Inferior parietal cortex (tissue), 1 donor: ENCODE data around the gene EPHB1.

Experiments
- DNase-seq: peaks from one replicate; pipeline ENCODE4 v3.0.0-alpha.2; 2016; ENCODE audit errors: extremely low spot score

The EPHB1 gene

DNA sequence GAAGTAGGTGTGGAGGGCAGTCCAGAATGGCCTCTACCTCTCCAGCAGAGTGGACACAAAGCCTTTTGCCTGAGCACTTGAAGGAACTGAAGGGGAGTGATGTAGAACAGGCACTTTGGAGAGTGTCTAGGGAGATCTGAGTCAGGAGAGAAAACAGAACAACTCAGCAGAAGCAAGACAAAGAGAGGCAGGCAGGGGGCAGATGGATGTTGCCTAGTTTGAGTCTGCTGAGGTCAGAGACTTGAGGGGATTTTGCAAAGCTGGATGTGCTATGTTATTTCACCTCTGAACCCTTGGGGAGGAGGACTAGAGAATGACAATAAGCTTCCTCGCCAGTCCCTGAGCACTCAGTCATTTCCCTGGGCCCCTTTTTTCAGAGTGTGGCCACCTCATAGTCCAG is 366.4 kb downstream of the EPHB1 start:
- no peak for DNase-seq

GRCh38 chr3:135163701-135164100 is 368.6 kb downstream of the EPHB1 start:
- no peak for DNase-seq

DNA sequence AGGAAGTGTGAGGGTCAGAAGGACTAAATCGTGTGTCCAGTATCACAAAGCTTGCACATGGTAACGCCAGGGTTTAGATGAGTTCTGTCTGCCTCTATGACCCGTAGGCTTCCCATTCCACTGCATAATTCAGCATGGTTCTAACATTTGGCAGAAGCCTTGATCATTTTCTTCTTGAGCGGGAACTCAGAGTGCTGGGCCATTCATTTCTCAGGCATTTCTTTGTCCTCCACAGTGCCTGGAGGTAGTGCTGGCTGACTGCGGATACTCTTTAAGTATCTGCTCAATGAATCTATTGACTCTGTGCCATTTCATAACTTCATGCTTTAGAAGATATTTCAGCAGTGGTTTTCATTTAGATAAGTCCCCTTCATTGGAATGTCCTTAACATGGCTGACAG is 370.2 kb downstream of the EPHB1 start:
- DNase-seq: no peak

- no peak for DNase-seq
These were observed 371.3 kb downstream of the EPHB1 start for GRCh38 chr3:135166266-135166825.

- DNase-seq: no peak
These were observed 373.8 kb downstream of the EPHB1 start for GRCh38 chr3:135168822-135169221.

GRCh38 chr3:135169651-135170050 is 374.6 kb downstream of the EPHB1 start:
- no peak for DNase-seq

DNA sequence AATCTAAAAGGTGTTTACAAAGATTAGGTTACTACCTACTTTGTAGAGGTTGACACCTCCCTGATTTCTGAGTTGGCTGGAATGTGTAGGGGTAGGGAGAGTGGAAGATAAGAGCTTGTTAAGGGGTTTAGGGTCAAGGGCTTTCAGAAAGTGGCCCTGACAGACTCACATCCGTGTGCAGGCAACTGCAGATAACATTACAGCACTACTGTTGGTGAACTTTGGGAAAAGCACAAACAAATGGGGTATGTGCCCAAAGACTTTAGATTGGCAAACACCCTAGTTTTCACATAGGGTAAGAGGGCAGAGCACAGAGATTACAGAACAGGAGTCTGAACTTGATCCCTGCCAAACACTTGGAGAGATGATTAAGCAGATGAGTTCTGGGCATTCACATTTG is 375.7 kb downstream of the EPHB1 start:
- no peak for DNase-seq

GRCh38 chr3:135172191-135172869 is 377.3 kb downstream of the EPHB1 start:
- no peak for DNase-seq

GRCh38 chr3:135175728-135176277 is 380.7 kb downstream of the EPHB1 start:
- DNase-seq: peak; percentile 25

DNA sequence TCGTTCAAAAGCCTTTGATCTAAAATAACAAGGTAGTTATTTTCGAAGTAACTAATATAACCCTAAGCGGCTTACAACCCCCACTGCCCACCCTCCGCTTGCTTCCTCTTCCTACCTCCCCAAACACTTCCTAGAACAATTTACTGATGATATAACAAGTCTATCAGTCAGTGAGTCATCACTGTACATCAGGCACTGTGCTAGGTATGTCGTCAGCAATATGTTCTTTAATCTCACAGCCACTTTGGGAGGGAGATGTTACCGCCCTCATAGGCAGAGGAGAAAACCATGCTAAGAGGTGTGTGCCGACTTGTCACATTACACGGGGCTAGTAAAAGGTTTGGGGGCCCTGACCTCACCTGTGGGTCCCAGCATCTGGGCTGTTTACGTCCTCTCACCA is 381.8 kb downstream of the EPHB1 start:
- no peak for DNase-seq

- no peak for DNase-seq
These were observed 383.5 kb downstream of the EPHB1 start for GRCh38 chr3:135178566-135178965.

DNA sequence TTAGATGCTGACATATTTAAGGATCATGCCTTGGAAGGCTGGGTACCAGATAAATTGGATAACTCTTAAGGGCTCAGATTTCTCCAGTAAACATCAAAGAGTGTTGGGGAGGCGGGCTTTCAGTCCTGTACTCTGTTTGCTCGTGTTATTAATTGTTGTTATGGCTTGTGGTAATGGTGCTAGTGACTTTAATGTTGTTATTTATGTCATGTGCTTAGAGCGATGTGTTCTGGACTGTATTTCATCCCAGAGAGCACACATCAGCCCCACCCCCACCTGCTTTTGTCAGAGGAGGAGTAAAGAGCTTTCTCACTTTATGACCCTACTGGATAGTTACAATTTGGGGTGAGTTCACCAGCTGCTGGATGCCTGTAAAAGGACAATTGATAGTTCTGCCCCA is 386.3 kb downstream of the EPHB1 start:
- no peak for DNase-seq

- no peak for DNase-seq
These were observed 387.4 kb downstream of the EPHB1 start for GRCh38 chr3:135182364-135182998.

DNA sequence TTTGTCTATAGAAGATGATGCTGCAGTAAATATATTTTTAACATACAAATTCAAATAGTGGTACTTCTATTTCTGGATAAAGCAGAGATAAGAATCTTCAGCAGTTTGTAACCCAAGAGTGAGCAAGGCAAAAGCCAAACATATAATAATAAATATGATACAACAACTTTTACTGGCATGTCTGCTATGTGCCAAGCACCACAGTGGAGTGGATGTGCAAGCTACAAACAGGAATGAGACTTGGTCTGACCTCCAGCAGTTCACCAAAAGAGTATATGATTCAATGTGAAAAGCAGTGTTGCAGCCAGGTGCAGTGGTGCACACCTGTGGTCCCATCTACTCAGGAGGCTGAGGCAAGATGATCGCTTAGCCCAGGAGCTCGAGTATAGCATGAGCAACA is 395.6 kb downstream of the EPHB1 start:
- no peak for DNase-seq

GRCh38 chr3:135191708-135192107 is 396.6 kb downstream of the EPHB1 start:
- DNase-seq: no peak

GRCh38 chr3:135192929-135193328 is 397.9 kb downstream of the EPHB1 start:
- no peak for DNase-seq

DNA sequence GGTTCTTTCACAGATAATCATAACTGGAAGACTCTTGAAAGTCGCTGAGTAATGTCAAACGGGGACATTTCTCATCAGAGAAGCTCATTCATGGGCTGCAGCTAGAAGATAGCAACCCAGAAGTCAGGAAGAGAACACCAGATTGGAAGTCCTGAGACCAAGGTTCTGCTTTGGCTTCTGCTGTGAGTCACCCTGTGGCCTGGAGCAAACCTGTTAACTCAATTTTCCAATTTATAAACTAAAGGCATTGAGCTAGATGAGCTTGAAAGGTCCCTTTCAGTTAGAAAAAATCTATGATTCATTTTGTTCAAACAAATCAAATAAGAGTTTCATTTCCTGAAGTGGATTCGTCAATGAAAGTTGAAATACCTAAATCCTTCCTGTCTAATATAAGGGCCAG is 402.2 kb downstream of the EPHB1 start:
- DNase-seq: no peak

GRCh38 chr3:135197856-135198255 is 402.8 kb downstream of the EPHB1 start:
- no peak for DNase-seq

- no peak for DNase-seq
These were observed 404.1 kb downstream of the EPHB1 start for GRCh38 chr3:135199137-135199536.

GRCh38 chr3:135203026-135203425 is 408.0 kb downstream of the EPHB1 start:
- DNase-seq: no peak

DNA sequence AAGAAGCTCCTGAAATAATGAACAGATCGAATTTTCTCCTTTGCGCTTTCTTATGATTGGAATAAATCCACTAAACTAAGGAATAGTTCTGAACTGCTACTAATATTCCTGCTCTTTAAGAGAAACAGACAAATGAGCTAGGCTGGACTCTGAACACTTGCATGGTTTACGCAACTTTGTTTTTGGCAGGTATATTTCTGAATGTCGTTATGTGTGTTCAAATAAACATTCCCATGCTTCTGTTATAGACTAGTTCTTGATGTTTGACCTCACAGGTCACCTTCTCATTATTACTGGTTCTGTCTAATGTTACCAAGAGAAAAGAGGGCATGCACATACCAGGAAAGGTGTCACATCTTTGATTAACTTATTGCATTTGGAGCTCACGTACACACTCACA is 418.2 kb downstream of the EPHB1 start:
- no peak for DNase-seq

DNA sequence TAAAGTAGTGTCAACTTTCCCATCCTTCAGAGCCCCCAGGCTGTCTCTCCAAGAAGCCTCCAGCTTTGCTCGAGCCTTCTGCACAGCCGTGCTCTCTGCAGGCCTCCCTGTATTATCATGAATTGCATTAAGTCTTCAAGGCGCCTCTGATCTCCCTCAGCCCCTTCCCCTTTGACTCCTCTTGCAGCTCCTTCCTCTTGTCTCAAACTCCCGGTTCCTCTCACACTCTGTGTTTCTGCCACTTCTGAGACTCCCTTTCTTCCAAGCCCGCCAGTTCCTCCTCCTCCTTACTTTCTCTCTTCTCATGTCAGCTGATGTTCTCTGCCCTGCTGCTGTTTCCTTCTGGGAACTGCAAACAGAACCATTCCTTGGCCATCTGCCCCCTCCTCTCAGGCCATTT is 418.8 kb downstream of the EPHB1 start:
- DNase-seq: no peak

DNA sequence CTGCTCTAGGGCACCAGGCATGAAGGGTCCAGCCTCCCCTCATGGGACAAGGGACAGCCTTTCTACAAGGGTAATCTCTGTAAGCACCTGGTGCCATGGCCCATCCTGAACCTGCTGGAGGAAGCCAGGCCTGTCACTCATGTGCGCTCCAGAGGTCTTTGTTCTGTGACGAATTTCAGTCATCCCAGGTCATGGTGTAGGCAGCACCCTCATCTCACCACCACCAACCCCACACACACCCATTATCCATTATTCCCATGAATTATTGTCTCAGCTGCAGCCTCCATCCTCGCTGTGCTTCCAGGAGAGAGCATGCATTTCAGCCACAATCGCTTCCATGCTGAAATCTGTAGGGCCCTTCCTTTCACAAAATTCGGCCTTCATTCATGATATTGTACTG is 419.3 kb downstream of the EPHB1 start:
- no peak for DNase-seq
